GM19372 (cell line): ENCODE results near the gene CES4A.
A peak's percentile ranks its signal among the peaks of the same experiment; 100 is the strongest.
"Not testable (repeated sequence)": the region's sequence is repeated elsewhere in the genome, so short reads cannot be mapped to it uniquely, and the experiment has no call there.

Experiments
- ATAC-seq: cut with Tn5 transposase; IDR thresholded peaks from one replicate; pipeline ENCODE4 v1.9.1; 2021; ENCODE audit warnings: mild to moderate bottlenecking, low read depth, moderate library complexity; ENCODE audit not compliant: unreplicated experiment

CES4A gene

DNA sequence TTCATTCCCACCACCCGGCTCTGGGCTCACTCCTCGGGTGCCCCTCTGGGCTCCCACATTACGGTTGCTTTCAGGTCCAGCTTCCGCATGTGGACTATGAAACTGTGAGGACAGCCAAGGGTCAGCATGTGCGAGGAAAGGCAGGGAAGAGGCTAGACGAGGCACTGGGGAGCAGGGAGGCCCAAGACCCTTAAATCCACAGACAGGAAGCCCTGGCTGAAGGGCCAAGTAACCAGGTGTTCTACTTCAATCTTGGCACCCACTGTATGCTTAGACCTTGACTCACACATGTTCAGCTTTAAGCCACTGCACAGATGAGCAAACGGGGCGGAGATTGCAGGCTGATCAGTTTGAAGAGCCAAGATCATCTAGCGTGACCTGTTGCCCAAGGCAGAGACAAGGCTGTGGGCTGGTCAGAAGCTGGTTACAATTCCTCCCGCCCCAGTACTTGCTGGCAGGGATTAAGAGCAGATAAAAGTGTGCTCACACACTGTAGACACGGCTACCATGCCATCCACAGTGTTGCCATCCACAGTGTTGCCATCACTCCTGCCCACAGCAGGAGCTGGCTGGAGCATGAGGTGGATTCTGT is at the start of gene CES4A:
CES4A (plus strand) TSS at position 393 of the 592 bp plus-strand sequence; CDS start at position 577, 184 bp downstream.
- no peak for ATAC-seq

GRCh38 chr16:66939366-66939765 is 49.0 kb upstream of the CES4A start:
- no peak for ATAC-seq

DNA sequence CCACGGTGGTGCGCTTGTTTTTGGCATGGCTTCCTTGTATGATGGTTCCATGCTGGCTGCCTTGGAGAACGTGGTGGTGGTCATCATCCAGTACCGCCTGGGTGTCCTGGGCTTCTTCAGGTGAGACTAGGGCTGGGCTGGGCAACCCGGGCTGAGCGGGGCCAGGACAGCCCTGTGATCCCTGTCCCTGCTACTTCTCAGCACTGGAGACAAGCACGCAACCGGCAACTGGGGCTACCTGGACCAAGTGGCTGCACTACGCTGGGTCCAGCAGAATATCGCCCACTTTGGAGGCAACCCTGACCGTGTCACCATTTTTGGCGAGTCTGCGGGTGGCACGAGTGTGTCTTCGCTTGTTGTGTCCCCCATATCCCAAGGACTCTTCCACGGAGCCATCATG is 48.2 kb upstream of the CES4A start:
- no peak for ATAC-seq

- no peak for ATAC-seq
These were observed 45.4 kb upstream of the CES4A start for GRCh38 chr16:66942981-66943380.

DNA sequence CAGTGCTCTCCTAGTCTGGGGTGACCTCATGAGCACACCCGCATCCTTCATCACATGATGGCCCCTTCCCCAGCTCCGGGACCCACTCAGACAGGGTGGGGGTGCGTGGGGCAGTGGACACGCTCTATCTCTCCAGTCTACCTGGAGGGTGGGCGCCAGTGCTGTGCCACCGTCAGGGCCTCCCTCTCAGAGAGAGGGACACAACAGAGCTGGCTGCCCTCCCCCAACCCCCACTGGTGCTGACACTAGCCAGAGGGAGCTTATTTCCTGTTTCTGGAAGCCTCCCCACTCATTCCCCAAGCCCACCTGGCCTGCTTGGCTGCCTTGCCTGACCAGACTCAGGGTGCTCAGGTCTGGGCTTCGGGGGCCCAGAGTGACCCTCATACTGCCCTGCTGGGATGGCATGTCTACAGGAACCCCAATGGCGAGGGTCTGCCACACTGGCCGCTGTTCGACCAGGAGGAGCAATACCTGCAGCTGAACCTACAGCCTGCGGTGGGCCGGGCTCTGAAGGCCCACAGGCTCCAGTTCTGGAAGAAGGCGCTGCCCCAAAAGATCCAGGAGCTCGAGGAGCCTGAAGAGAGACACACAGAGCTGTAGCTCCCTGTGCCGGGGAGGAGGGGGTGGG is 44.8 kb upstream of the CES4A start:
- no peak for ATAC-seq

DNA sequence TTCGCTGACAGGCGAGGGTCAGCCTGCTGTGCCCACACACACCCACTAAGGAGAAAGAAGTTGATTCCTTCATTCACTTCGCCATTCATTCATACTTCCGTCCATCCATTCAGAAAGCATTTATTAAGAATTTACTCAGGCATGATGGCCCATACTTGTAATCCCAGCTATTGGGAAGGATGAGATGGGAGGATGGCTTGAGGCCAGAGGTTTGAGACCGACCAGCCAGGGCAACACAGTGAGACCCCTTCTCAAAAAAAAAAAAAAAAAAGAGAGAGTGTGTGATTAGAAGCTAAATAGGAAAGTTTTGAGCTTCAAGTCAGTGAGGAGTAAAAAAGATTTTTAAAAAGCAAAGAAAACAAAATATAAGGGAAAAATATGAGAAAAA is 44.3 kb upstream of the CES4A start:
- ATAC-seq = no peak

DNA sequence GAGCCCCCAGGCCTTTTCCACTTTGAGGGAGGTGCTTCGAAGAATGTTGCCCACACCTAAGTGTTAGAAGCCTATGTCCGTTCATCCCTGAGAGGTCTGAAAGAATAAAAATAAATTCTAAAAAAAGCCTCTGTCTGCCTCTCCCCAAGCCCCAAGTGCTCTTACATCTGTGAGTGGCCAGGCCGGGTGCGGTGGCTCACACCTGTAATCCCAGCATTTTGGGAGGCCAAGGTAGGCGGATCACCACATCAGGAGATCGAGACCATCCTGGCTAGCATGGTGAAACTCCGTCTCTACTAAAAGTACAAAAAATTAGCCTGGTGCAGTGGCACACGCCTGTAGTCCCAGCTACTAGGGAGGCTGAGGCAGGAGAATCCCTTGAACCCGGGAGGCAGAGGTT is 43.4 kb upstream of the CES4A start:
- ATAC-seq = not testable (repeated sequence)

DNA sequence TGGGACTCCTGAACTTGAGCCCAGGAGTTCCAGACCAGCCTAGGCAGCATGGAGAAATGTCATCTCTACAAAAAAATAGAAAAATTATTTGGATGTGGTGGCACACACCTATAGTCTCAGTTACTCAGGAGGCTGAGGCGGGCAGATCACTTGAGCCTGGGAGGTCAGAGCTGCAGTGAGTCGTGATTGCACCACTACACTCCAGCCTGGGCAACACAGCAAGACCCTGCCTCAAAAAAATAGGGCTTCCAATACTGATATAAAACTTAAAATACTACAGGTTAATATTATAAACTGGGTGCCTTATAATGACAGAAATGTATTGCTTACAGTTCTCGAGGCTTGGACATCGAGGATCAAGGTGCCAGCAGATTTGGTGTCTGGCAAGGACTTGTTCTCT is 42.5 kb upstream of the CES4A start:
- no peak for ATAC-seq

GRCh38 chr16:66946541-66946940 is 41.8 kb upstream of the CES4A start:
- no peak for ATAC-seq

- no peak for ATAC-seq
These were observed 41.5 kb upstream of the CES4A start for GRCh38 chr16:66946974-66947301.

- peak; percentile 60 for ATAC-seq
These were observed 40.9 kb upstream of the CES4A start for GRCh38 chr16:66947302-66948065.

- no peak for ATAC-seq
These were observed 40.1 kb upstream of the CES4A start for GRCh38 chr16:66948134-66948836.

- no peak for ATAC-seq
These were observed 39.6 kb upstream of the CES4A start for GRCh38 chr16:66948837-66949225.

- no peak for ATAC-seq
These were observed 38.9 kb upstream of the CES4A start for GRCh38 chr16:66949472-66949871.

- ATAC-seq = no peak
These were observed 38.0 kb upstream of the CES4A start for GRCh38 chr16:66950437-66950836.

- ATAC-seq = no peak
These were observed 37.2 kb upstream of the CES4A start for GRCh38 chr16:66950971-66951790.

GRCh38 chr16:66952430-66953110 is 35.8 kb upstream of the CES4A start:
- no peak for ATAC-seq

DNA sequence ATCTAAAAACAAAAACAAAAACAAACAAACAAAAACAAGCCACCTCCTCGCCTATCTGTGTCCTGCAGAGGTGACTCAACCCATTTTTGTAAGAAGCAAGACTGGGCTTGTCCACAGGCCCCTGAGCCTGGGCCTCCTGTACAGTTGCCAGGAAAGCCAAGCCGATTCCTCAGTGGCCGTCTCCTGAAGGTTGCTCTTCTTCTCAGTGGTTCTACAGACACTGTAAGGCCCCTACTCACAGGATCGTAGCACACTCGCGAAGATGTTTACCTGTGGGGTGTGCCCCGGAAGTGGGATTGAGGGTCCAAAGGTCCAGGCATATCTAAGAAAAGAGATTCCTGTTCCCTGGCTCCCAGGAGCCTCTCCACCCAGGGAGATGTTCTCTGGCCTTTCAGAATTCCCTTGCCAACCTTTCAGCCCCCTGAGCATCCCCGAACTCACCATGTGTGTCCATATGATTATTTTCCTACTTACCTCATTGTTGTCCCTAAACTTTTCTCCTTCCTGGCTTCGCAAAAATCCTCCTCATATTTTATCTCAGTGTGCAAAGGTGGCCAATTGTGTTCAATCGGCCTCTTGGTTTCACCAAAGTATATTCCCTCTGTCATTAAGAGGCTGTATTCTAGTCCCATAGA is 34.8 kb upstream of the CES4A start:
- ATAC-seq = no peak

GRCh38 chr16:66954097-66954659 is 34.2 kb upstream of the CES4A start:
- ATAC-seq = no peak
